Stimulated activated naive CD8-positive, alpha-beta T cell treated with anti-CD3 and anti-CD28 coated beads, Interleukin-15, Interleukin-2, amounts not matched to agents 100 ng/mL and 50 ng/mL, for 24 hours (primary cell): ENCODE measurements around the gene PDE8B.
"Not testable (repeated sequence)": the region's sequence is repeated elsewhere in the genome, so short reads cannot be mapped to it uniquely, and the experiment has no call there.

Experiments
- H3K27ac Mint-ChIP-seq: one replicate; pipeline ENCODE4 v1.8.0; 2021; ENCODE audit warnings: mild to moderate bottlenecking, mixed read lengths
- H3K27me3 Mint-ChIP-seq: one replicate; pipeline ENCODE4 v1.8.0; 2021; ENCODE audit warnings: mixed read lengths
- H3K36me3 Mint-ChIP-seq: one replicate; pipeline ENCODE4 v1.8.0; 2021; ENCODE audit warnings: low read depth, mixed read lengths
- H3K4me1 Mint-ChIP-seq: one replicate; pipeline ENCODE4 v1.8.0; 2021; ENCODE audit warnings: low read depth, mixed read lengths
- H3K4me3 Mint-ChIP-seq: one replicate; pipeline ENCODE4 v1.8.0; 2021; ENCODE audit warnings: mild to moderate bottlenecking, mixed read lengths
- H3K9me3 Mint-ChIP-seq: one replicate; pipeline ENCODE4 v1.8.0; 2021; ENCODE audit warnings: mixed read lengths

PDE8B gene

GRCh38 chr5:77356740-77357139 is 146.3 kb downstream of the PDE8B start:
- Mint-ChIP-seq H3K27me3 (peaks cover 3% of the 10 kb centered on the region), H3K36me3 (no peaks in the 10 kb centered on the region), H3K27ac (no peak overlapping the region), H3K9me3 (no peaks in the 10 kb centered on the region), H3K4me3 (no peak overlapping the region), H3K4me1 (peaks cover 13% of the 10 kb centered on the region)

- no peak overlapping the region for H3K27ac Mint-ChIP-seq
- peaks cover 3% of the 10 kb centered on the region for H3K27me3 Mint-ChIP-seq
- H3K4me3 Mint-ChIP-seq = no peak overlapping the region
- H3K9me3 Mint-ChIP-seq = no peaks in the 10 kb centered on the region
- H3K4me1 Mint-ChIP-seq = peaks cover 13% of the 10 kb centered on the region
- no peaks in the 10 kb centered on the region for H3K36me3 Mint-ChIP-seq
Measured at GRCh38 chr5:77358255-77359205, 148.1 kb downstream of the PDE8B start.

- no peak overlapping the region for H3K4me3 Mint-ChIP-seq
- H3K4me1 Mint-ChIP-seq = peaks cover 13% of the 10 kb centered on the region
- peaks cover 3% of the 10 kb centered on the region for H3K27me3 Mint-ChIP-seq
- no peaks in the 10 kb centered on the region for H3K36me3 Mint-ChIP-seq
- H3K27ac Mint-ChIP-seq = no peak overlapping the region
- H3K9me3 Mint-ChIP-seq = no peaks in the 10 kb centered on the region
Measured at GRCh38 chr5:77359231-77359630, 148.8 kb downstream of the PDE8B start.

- H3K4me1 Mint-ChIP-seq = peaks cover 13% of the 10 kb centered on the region
- no peak overlapping the region for H3K27ac Mint-ChIP-seq
- H3K36me3 Mint-ChIP-seq = no peaks in the 10 kb centered on the region
- H3K4me3 Mint-ChIP-seq = no peak overlapping the region
- H3K9me3 Mint-ChIP-seq = no peaks in the 10 kb centered on the region
- peaks cover 3% of the 10 kb centered on the region for H3K27me3 Mint-ChIP-seq
Measured at GRCh38 chr5:77360381-77360780, 149.9 kb downstream of the PDE8B start.

GRCh38 chr5:77360973-77361372 is 150.5 kb downstream of the PDE8B start:
- H3K4me1 Mint-ChIP-seq = peaks cover 13% of the 10 kb centered on the region
- H3K27me3 Mint-ChIP-seq = peaks cover 3% of the 10 kb centered on the region
- H3K9me3 Mint-ChIP-seq = no peaks in the 10 kb centered on the region
- H3K4me3 Mint-ChIP-seq = no peak overlapping the region
- H3K27ac Mint-ChIP-seq = no peak overlapping the region
- H3K36me3 Mint-ChIP-seq = no peaks in the 10 kb centered on the region

GRCh38 chr5:77366717-77367500 is 156.4 kb downstream of the PDE8B start:
- no peaks in the 10 kb centered on the region for H3K36me3 Mint-ChIP-seq
- H3K27ac Mint-ChIP-seq = no peak overlapping the region
- H3K4me3 Mint-ChIP-seq = no peak overlapping the region
- H3K4me1 Mint-ChIP-seq = peaks cover 6% of the 10 kb centered on the region
- no peaks in the 10 kb centered on the region for H3K27me3 Mint-ChIP-seq
- no peaks in the 10 kb centered on the region for H3K9me3 Mint-ChIP-seq

GRCh38 chr5:77367741-77368140 is 157.3 kb downstream of the PDE8B start:
- Mint-ChIP-seq H3K27me3 (no peaks in the 10 kb centered on the region), H3K4me3 (no peak overlapping the region), H3K36me3 (no peaks in the 10 kb centered on the region), H3K27ac (no peak overlapping the region), H3K4me1 (peaks cover 6% of the 10 kb centered on the region), H3K9me3 (no peaks in the 10 kb centered on the region)

- Mint-ChIP-seq H3K36me3 (no peaks in the 10 kb centered on the region), H3K4me1 (peaks cover 6% of the 10 kb centered on the region), H3K4me3 (no peak overlapping the region), H3K9me3 (no peaks in the 10 kb centered on the region), H3K27ac (no peak overlapping the region), H3K27me3 (peaks cover 4% of the 10 kb centered on the region)
Measured at GRCh38 chr5:77368367-77368766, 157.9 kb downstream of the PDE8B start.

- Mint-ChIP-seq H3K9me3 (no peaks in the 10 kb centered on the region), H3K27ac (no peak overlapping the region), H3K36me3 (no peaks in the 10 kb centered on the region), H3K27me3 (peaks cover 4% of the 10 kb centered on the region), H3K4me3 (no peak overlapping the region), H3K4me1 (peaks cover 6% of the 10 kb centered on the region)
Measured at GRCh38 chr5:77369566-77369965, 159.1 kb downstream of the PDE8B start.

GRCh38 chr5:77374686-77375085 is 164.2 kb downstream of the PDE8B start:
- H3K4me1 Mint-ChIP-seq = peaks cover 12% of the 10 kb centered on the region
- no peaks in the 10 kb centered on the region for H3K9me3 Mint-ChIP-seq
- peaks cover 17% of the 10 kb centered on the region for H3K27me3 Mint-ChIP-seq
- H3K4me3 Mint-ChIP-seq = no peak overlapping the region
- H3K36me3 Mint-ChIP-seq = no peaks in the 10 kb centered on the region
- H3K27ac Mint-ChIP-seq = no peak overlapping the region

GRCh38 chr5:77376609-77377300 is 166.3 kb downstream of the PDE8B start:
- Mint-ChIP-seq H3K27ac (no peak overlapping the region), H3K36me3 (no peaks in the 10 kb centered on the region), H3K27me3 (peaks cover 17% of the 10 kb centered on the region), H3K9me3 (no peaks in the 10 kb centered on the region), H3K4me3 (no peak overlapping the region), H3K4me1 (peaks cover 28% of the 10 kb centered on the region)

- peaks cover 13% of the 10 kb centered on the region for H3K27me3 Mint-ChIP-seq
- H3K4me3 Mint-ChIP-seq = peak overlapping the region; percentile 25
- no peak overlapping the region for H3K27ac Mint-ChIP-seq
- peaks cover 6% of the 10 kb centered on the region for H3K9me3 Mint-ChIP-seq
- H3K4me1 Mint-ChIP-seq = peaks cover 28% of the 10 kb centered on the region
- no peaks in the 10 kb centered on the region for H3K36me3 Mint-ChIP-seq
Measured at GRCh38 chr5:77379558-77380061, 169.1 kb downstream of the PDE8B start.

- Mint-ChIP-seq H3K27ac (no peak overlapping the region), H3K27me3 (peaks cover 5% of the 10 kb centered on the region), H3K9me3 (peaks cover 6% of the 10 kb centered on the region), H3K4me3 (no peak overlapping the region), H3K4me1 (peaks cover 28% of the 10 kb centered on the region), H3K36me3 (no peaks in the 10 kb centered on the region)
Measured at GRCh38 chr5:77380636-77381035, 170.2 kb downstream of the PDE8B start.

GRCh38 chr5:77383336-77383735 is 172.9 kb downstream of the PDE8B start:
- not testable (repeated sequence) for H3K4me3 Mint-ChIP-seq, H3K27ac Mint-ChIP-seq, H3K36me3 Mint-ChIP-seq, H3K27me3 Mint-ChIP-seq
- Mint-ChIP-seq H3K9me3 (peaks cover 10% of the 10 kb centered on the region), H3K4me1 (peaks cover 28% of the 10 kb centered on the region)

GRCh38 chr5:77386340-77386739 is 175.9 kb downstream of the PDE8B start:
- H3K4me3 Mint-ChIP-seq, H3K4me1 Mint-ChIP-seq, H3K27ac Mint-ChIP-seq, H3K36me3 Mint-ChIP-seq, H3K27me3 Mint-ChIP-seq: not testable (repeated sequence)
- H3K9me3 Mint-ChIP-seq = peaks cover 10% of the 10 kb centered on the region
